NCI-H2107 treated with DMSO at 0.1 percent for 48 hours (cell line): ENCODE data around the gene GRAMD1C.

ENCODE experiments used
- DNase-seq: peaks from one replicate; lab custom pipeline; 2025; ENCODE audit not compliant: unreplicated experiment; lab: John Stamatoyannopoulos, UW

The GRAMD1C gene

DNA sequence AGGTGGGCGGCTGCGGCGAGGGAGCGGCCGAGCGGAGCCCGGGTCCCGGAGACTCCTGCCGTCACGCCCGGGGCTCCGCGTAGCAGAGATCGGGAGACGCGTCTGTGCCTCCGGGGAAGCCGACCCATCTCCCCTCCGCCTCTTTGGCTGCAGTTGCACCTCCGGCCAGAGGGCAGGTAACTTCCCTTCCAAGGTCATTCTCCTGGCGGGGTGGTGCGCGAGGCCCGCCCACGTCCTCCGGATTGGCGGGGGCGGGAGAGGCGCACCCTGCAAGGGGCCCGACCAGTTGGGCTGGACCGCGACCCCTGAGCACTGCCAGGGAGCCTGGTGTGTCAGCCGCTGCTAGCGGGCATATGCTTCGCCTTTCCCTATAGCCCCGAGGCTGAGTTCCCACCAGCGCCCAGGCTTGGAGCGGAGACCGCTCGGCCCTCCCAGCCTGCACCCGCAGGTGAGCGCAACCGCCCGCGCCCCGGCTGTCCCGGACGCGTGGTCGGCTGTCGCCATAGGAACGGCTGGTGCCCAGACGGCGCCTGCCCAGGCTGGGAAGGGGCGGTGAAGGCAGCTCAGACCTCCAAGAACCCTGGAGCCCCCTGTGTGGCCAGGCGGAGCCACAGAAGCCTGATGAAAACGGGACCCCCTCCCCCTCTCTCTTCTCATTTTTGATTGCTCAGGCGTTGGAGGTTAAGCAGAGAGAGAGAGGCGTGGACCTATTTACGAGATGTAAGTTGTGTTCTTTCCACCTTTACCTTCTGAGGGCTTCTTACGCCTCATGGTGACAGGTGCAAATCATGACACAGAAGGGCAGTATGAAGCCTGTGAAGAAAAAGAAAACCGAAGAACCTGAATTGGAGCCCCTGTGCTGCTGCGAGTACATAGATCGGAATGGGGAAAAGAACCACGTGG, 109.7 kb downstream of the GRAMD1C start:
- DNase-seq = no peak

DNA sequence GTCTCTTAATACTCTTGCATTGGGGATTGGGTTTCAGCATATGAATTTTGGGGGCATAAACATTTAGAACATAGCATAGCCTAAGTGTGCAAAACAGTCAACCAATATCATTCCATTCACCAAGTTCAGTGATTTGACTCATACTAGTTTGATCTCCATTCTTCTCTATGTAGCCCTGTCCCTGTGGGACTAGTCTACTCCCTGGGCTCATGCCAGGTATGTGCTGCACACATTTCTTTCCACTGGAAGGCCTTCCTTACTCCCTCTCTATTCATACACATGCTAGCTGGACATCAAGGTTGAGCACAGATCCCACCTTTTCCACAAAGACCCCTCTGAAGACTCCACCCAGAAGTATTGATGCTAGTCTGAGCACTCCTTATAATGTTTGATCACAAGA, 114.3 kb downstream of the GRAMD1C start:
- DNase-seq = no peak

DNA sequence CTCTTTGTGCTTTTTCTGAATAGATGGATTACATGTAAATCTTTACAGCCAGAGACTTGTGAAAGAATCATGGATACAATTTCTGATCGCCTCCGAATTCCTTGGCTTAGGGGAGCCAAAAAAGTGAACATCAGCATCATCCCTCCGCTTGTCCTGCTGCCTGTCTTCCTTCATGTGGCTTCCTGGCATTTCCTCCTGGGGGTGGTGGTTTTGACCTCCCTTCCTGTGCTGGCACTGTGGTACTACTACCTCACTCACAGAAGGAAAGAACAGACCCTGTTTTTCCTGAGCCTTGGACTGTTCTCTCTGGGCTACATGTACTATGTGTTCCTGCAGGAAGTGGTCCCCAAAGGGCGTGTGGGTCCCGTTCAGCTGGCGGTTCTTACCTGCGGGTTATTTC, 115.1 kb downstream of the GRAMD1C start:
- DNase-seq = no peak

DNA sequence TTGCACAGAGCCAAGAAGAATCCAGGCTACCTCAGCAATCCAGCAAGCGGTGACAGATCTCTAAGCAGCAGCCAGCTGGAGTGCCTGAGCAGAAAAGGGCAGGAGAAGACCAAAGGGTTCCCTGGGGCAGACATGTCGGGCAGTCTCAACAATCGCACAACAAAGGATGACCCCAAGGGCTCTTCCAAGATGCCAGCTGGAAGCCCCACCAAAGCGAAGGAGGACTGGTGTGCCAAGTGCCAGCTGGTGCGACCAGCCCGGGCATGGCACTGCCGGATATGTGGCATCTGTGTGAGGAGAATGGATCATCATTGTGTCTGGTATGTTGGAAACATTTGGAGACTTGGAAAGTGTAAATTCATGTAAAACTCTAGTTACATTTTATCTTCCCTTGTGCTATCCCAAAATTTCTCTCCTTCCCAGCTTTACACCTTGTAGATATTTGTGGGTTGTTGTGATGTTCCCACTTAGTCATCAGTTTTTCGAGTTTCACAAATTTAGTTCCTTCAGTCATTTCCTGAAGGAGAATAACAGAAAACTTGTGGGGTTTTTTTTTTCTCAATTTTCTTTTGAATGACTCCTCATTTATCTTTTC, 115.6 kb downstream of the GRAMD1C start:
- DNase-seq = no peak

DNA sequence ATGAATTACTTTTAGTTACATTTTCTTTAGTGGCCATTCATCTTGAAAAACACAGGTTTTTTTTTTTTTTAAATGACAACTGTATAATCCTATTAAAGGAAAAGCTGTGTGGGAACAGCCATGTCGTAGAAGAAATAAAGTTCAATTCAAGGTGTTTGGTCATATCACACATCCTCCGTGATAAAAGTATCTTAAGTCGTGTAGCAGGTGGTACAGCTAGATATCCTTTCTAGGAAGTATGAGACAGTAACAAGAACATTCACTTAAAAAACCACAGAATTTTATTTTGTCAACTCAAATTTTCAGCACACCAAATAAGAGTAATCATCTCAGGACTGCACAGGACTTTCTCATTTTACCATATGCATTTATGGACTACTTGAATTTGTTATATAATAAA, 125.3 kb downstream of the GRAMD1C start:
- no peak for DNase-seq

DNA sequence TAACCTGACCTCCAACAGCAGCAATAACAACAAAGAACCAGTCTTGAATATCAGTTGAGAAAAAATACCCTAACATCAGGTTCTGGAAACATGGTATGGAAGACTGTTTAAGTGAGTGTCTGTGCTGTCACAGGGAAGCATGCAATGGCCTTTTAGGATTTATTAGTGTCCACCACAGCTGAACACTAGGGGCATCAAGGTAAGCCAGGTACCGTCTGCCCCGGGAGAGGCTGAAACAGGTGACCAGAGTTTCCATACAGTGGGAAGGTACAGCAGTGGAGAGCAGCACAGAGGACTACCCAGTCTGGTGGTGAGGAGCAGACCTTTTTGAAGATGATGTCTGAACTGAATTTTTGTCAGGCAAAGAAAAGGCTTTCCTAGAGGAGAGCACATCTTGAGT, 127.6 kb downstream of the GRAMD1C start:
- DNase-seq = no peak

DNA sequence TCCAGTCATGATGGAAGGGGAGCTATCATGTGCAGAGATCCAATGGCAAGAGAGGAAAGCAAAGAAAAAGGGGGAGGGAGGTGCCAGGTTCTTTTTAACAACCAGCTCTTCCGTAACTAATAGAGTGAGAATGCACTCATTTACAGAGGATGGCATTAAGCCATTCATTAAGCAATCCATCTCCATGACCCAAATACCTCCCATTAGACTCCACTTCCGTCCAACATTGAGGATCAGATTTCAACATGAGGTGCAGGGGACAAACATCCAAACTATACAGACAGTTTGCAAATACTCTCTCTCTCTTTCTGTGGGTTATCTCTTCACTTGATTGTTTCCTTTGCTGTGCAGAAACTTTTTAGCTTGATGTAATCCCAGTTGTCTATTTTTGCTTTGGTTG, 130.4 kb downstream of the GRAMD1C start:
- peak; percentile 12 for DNase-seq

DNA sequence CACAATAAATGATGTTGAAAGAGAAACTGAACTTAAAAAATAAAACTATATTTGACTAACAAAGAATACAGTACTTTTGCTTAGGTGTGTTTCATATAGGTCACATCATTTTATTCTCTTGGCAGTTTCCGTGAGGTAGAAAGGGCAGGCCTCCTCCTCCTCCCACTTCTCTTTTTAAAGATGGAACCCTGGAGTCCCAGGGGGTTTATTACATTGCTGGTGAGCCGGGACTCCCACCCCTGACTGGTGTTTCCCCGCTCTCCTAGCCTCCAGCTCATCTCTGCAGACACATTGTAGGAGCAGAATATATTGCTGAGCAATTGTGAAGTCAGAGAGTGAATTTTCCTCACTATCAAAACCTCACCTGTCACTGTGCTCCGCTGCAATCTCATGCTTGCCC, 139.2 kb downstream of the GRAMD1C start:
- DNase-seq = no peak

DNA sequence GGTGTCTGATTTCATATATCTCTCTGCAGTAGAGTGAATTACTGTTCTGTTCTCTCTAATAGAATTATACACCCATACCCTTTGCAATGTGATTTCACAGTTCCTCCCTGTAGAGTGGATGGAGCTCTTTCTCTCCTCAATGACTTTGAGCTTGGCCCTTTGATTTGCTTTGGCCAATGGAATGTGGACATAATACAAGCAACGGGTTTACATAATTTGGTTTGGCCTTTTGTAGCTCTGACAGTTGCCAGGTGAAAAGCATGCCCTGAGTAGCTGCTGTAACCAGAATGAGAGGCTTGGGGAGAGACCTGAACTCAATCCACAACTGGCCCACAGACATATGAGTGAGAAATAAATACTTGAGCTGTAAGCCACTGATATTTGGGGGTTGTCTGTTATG, 141.3 kb downstream of the GRAMD1C start:
- no peak for DNase-seq

DNA sequence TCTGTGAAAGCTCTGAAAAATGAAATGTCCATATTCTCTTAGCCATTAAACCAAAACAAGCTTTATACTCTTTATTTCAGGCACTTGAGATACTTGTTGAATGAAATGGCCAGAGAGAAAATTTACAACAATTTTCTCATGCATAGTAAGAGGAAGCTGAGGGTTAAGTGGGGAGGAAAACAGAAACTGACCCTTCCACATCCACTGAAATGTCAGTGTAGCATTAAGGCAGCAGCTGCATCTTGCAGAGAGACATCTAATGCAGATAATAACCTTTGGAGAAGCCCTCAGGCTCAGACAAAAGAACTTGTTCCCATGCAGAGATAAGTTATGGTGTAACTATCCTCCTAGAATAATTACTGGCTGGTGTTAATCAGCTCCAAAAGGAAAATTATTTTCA, 143.2 kb downstream of the GRAMD1C start:
- no peak for DNase-seq

DNA sequence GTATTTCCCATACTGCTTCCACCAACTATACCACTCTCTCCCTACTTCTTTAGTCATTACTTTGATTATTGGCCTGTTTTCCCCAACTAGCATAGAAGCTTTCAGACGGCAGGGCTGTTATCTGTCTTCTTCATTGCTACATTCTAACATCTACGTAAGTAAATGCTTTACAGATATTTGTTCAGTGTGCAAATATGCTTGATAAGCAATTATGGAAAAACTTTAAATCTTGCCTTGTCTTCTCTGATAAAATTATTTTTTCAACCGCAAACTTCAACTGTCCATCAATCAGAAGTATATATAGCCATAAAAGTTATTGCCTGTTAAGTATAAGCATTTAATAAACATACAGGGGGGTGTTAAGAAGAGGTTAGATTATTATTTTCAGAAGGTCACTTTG, 145.0 kb downstream of the GRAMD1C start:
- DNase-seq = no peak

DNA sequence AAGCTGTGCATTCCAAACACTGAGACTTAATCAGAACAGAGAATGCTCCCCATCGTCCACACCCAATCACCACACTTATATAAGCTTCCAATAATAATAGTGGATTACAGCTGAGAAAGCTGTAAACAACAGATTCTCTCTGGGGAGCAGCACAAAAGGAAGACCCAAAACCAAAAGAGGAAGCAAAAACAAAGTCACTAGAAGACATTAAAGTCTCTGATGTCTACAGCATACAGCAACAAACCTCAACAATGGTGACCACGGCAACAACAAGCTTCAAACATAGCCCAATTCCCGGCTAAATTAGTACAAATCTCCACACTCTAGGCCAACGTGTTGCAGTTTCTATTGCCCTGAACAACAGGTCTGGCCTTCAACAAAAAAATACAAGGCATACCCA, 147.0 kb downstream of the GRAMD1C start:
- DNase-seq = no peak
